Parathyroid adenoma (tissue), 2 donors: ENCODE measurements around the gene PITPNM1.

Experiments
- H2AFZ ChIP-seq: fragments of 300-600 bp; sonication (generic); one replicate; pipeline ENCODE4 v1.7.0; 2017; ENCODE audit warnings: antibody characterized with exemption, mild to moderate bottlenecking
- H3K27ac ChIP-seq: fragments of 300-600 bp; sonication (generic); one replicate; pipeline ENCODE4 v1.7.0; 2017
- H3K27me3 ChIP-seq: fragments of 300-600 bp; sonication (generic); one replicate; pipeline ENCODE4 v1.7.0; 2017; ENCODE audit warnings: low read length; ENCODE audit not compliant: control insufficient read depth, insufficient read depth
- H3K36me3 ChIP-seq: fragments of 300-600 bp; sonication (generic); one replicate; pipeline ENCODE4 v1.7.0; 2017; ENCODE audit warnings: low read length; ENCODE audit not compliant: control insufficient read depth, insufficient read depth
- H3K4me1 ChIP-seq: fragments of 300-600 bp; sonication (generic); one replicate; pipeline ENCODE4 v1.7.0; 2017; ENCODE audit warnings: control low read depth
- H3K4me2 ChIP-seq: fragments of 300-600 bp; sonication (generic); one replicate; pipeline ENCODE4 v1.7.0; 2017; ENCODE audit warnings: low read length
- H3K4me3 ChIP-seq: fragments of 300-600 bp; sonication (generic); one replicate; pipeline ENCODE4 v1.7.0; 2017; ENCODE audit warnings: low read depth, low read length
- H3K79me2 ChIP-seq: fragments of 300-600 bp; sonication (generic); one replicate; pipeline ENCODE4 v1.7.0; 2017; ENCODE audit warnings: control low read depth
- H3K9ac ChIP-seq: fragments of 300-600 bp; sonication (generic); one replicate; pipeline ENCODE4 v1.7.0; 2017; ENCODE audit warnings: mild to moderate bottlenecking
- H3K9me3 ChIP-seq: fragments of 300-600 bp; sonication (generic); one replicate; pipeline ENCODE4 v1.7.0; 2017; ENCODE audit warnings: low read length; ENCODE audit not compliant: control insufficient read depth
- TF ChIP-seq, protein P1 (sequence below): fragments of 300-600 bp; sonication (generic); IDR thresholded peaks from one replicate; pipeline ENCODE4 v1.7.0; 2017; ENCODE audit warnings: antibody characterized with exemption, mild to moderate bottlenecking
- donor health status: primary hyperparathyroidism.

PITPNM1 gene

GRCh38 chr11:67492069-67492727 lies 13.0 kb downstream of the PITPNM1 start:
- Histone ChIP-seq H3K27ac (no peak overlapping the region), H3K36me3 (no peaks in the 10 kb centered on the region)

GRCh38 chr11:67491276-67492068 lies 13.7 kb downstream of the PITPNM1 start:
- H3K27me3 ChIP-seq: no peaks in the 10 kb centered on the region
- H3K4me3 ChIP-seq: no peak overlapping the region
- H3K36me3 ChIP-seq: no peaks in the 10 kb centered on the region
- H3K9ac ChIP-seq: no peak overlapping the region
- no peaks in the 10 kb centered on the region for H3K79me2 ChIP-seq
- H3K4me2 ChIP-seq: no peak overlapping the region
- no peak overlapping the region for H2AFZ ChIP-seq
- no peaks in the 10 kb centered on the region for H3K9me3 ChIP-seq
- TF ChIP-seq, protein P1, sequence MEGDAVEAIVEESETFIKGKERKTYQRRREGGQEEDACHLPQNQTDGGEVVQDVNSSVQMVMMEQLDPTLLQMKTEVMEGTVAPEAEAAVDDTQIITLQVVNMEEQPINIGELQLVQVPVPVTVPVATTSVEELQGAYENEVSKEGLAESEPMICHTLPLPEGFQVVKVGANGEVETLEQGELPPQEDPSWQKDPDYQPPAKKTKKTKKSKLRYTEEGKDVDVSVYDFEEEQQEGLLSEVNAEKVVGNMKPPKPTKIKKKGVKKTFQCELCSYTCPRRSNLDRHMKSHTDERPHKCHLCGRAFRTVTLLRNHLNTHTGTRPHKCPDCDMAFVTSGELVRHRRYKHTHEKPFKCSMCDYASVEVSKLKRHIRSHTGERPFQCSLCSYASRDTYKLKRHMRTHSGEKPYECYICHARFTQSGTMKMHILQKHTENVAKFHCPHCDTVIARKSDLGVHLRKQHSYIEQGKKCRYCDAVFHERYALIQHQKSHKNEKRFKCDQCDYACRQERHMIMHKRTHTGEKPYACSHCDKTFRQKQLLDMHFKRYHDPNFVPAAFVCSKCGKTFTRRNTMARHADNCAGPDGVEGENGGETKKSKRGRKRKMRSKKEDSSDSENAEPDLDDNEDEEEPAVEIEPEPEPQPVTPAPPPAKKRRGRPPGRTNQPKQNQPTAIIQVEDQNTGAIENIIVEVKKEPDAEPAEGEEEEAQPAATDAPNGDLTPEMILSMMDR: no peak
- no peak overlapping the region for H3K27ac ChIP-seq
- H3K4me1 ChIP-seq: no peaks in the 10 kb centered on the region

More at GRCh38 chr11:67492069-67492727, 13.0 kb downstream of the PITPNM1 start:
- TF ChIP-seq, protein P1: no peak
- Histone ChIP-seq H3K79me2 (no peaks in the 10 kb centered on the region), H3K9ac (no peak overlapping the region), H2AFZ (no peak overlapping the region), H3K4me1 (no peaks in the 10 kb centered on the region), H3K4me3 (no peak overlapping the region), H3K27me3 (no peaks in the 10 kb centered on the region), H3K9me3 (no peaks in the 10 kb centered on the region), H3K4me2 (no peak overlapping the region)

DNA sequence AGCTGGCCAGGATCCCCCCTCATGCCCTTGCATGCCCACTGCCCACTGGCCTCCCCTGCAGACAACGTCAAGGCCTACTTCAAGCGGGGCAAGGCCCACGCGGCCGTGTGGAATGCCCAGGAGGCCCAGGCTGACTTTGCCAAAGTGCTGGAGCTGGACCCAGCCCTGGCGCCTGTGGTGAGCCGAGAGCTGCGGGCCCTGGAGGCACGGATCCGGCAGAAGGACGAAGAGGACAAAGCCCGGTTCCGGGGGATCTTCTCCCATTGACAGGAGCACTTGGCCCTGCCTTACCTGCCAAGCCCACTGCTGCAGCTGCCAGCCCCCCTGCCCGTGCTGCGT lies 14.5 kb downstream of the PITPNM1 start:
- Histone ChIP-seq H3K9me3 (no peaks in the 10 kb centered on the region), H3K27me3 (no peaks in the 10 kb centered on the region), H2AFZ (no peak overlapping the region), H3K27ac (no peak overlapping the region), H3K4me3 (no peak overlapping the region), H3K9ac (no peak overlapping the region), H3K36me3 (no peaks in the 10 kb centered on the region), H3K79me2 (no peaks in the 10 kb centered on the region), H3K4me1 (no peaks in the 10 kb centered on the region), H3K4me2 (no peak overlapping the region)
- TF ChIP-seq, protein P1: no peak

DNA sequence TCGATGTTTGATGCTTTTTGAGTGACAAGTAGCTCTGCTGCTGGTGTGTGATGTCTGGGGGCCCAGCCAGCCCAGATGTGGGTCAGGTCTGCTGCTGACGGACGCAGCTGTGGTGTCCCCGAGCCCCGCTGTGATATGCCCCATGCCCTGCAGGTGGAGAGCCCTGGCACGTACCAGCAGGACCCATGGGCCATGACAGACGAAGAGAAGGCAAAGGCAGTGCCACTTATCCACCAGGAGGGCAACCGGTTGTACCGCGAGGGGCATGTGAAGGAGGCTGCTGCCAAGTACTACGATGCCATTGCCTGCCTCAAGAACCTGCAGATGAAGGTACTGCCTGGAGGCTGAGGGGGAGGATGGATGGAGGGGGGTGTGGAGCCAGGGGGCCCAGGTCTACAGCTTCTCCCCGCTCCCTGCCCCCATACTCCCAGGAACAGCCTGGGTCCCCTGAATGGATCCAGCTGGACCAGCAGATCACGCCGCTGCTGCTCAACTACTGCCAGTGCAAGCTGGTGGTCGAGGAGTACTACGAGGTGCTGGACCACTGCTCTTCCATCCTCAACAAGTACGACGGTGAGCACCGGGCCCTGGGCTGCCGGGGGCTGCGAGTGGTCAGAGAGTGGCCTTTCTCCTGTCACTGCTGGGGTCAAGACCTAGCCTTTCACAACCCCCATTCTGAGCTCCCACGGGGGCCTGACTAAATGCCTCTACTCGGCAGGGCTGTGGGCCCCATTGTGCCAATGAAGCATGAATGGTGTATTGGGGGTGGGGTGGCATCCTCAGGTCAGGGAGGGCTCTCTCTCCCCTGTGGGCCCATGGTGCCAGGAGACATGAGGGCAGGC lies 15.1 kb downstream of the PITPNM1 start:
- H3K9ac ChIP-seq: no peak overlapping the region
- no peaks in the 10 kb centered on the region for H3K4me1 ChIP-seq
- H3K4me3 ChIP-seq: no peak overlapping the region
- TF ChIP-seq, protein P1: no peak
- H3K9me3 ChIP-seq: no peaks in the 10 kb centered on the region
- H2AFZ ChIP-seq: no peak overlapping the region
- no peak overlapping the region for H3K27ac ChIP-seq
- H3K27me3 ChIP-seq: no peaks in the 10 kb centered on the region
- H3K79me2 ChIP-seq: no peaks in the 10 kb centered on the region
- H3K36me3 ChIP-seq: no peaks in the 10 kb centered on the region
- no peak overlapping the region for H3K4me2 ChIP-seq
